Dendritic cell treated with granulocyte-macrophage colony-stimulating factor and Interleukin-4, amounts not matched to agents 40 ng/mL and 50 ng/mL, for 4 days (primary cell): ENCODE results near the gene AARS1.
"Not testable (repeated sequence)": the region's sequence is repeated elsewhere in the genome, so short reads cannot be mapped to it uniquely, and the experiment has no call there.

Source experiments
- H3K27ac Mint-ChIP-seq: one replicate; pipeline ENCODE4 v1.8.0; 2022; ENCODE audit warnings: mild to moderate bottlenecking, mixed read lengths
- H3K27me3 Mint-ChIP-seq: one replicate; pipeline ENCODE4 v1.8.0; 2022; ENCODE audit warnings: mild to moderate bottlenecking, mixed read lengths
- H3K36me3 Mint-ChIP-seq: one replicate; pipeline ENCODE4 v1.8.0; 2022; ENCODE audit warnings: low read depth, mixed read lengths
- H3K4me1 Mint-ChIP-seq: one replicate; pipeline ENCODE4 v1.8.0; 2022; ENCODE audit warnings: low read depth, mixed read lengths
- H3K4me3 Mint-ChIP-seq: one replicate; pipeline ENCODE4 v1.8.0; 2022; ENCODE audit warnings: mild to moderate bottlenecking, moderate library complexity, mixed read lengths
- H3K9me3 Mint-ChIP-seq: one replicate; pipeline ENCODE4 v1.8.0; 2022; ENCODE audit warnings: mixed read lengths
- intact Hi-C: fragments of 100-400 bp; cut with micrococcal nuclease; formaldehyde crosslinking; loops from one replicate; pipeline ENCODE4 v1.15.0; 2022

The AARS1 gene

GRCh38 chr16:70258946-70259345 is 30.4 kb downstream of the AARS1 start:
- H3K4me3 Mint-ChIP-seq, result no peak overlapping the region
- no peaks in the 10 kb centered on the region for H3K9me3 Mint-ChIP-seq
- intact Hi-C loops, result no loop called here
- H3K27me3 Mint-ChIP-seq, result no peaks in the 10 kb centered on the region
- H3K36me3 Mint-ChIP-seq, result peaks cover 100% of the 10 kb centered on the region
- no peak overlapping the region for H3K27ac Mint-ChIP-seq
- no peaks in the 10 kb centered on the region for H3K4me1 Mint-ChIP-seq

DNA sequence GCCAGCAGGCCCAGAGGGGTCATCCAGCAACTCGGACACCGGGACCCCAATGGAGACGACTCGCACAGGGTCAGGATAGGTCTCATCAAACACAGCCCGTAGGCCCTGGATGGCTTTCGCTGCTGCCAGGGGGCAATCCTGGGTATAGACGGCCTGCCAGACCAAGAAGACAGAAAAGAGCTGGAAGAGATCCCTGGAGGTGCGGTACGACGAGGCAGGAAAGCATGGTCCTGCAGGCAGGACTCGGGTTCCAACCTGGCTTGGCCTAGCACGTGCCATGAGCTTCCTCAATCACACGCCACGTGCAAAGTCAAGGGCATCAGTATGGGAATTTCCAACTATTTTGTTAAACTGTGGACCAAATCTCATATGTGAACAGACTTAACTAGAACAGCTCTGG is 31.2 kb downstream of the AARS1 start:
- H3K27me3 Mint-ChIP-seq, result no peaks in the 10 kb centered on the region
- H3K36me3 Mint-ChIP-seq, result peaks cover 100% of the 10 kb centered on the region
- intact Hi-C loops, result no loop called here
- no peak overlapping the region for H3K4me3 Mint-ChIP-seq
- no peak overlapping the region for H3K27ac Mint-ChIP-seq
- no peaks in the 10 kb centered on the region for H3K9me3 Mint-ChIP-seq
- H3K4me1 Mint-ChIP-seq, result no peaks in the 10 kb centered on the region

- intact Hi-C loops, result no loop called here
These were observed 31.9 kb downstream of the AARS1 start for GRCh38 chr16:70257391-70257790.

DNA sequence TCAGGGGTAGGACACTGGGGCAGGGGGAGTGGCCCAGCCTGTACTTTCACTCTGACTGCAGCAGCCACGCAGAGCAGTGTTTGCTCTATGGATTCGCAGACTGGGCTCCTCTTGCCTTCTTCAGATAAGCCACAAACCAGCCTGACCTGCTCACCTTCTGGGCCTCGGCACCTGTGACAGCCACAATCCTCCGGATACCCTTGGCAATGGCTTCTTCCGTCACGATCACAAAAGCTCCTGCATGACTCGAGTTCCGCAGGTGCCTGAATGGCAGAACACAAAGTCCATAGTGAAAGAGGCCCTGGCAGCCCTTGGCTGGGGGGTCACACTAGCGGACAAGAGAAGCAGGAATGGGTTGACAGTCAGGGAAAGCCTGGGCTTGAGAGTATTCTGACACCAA is 33.7 kb downstream of the AARS1 start:
- intact Hi-C loops, result no loop called here
- H3K36me3 Mint-ChIP-seq, result peaks cover 91% of the 10 kb centered on the region
- no peaks in the 10 kb centered on the region for H3K9me3 Mint-ChIP-seq
- H3K4me1 Mint-ChIP-seq, result no peaks in the 10 kb centered on the region
- H3K27me3 Mint-ChIP-seq, result no peaks in the 10 kb centered on the region
- H3K4me3 Mint-ChIP-seq, result no peak overlapping the region
- H3K27ac Mint-ChIP-seq, result no peak overlapping the region

More at GRCh38 chr16:70257391-70257790, 31.9 kb downstream of the AARS1 start:
- Mint-ChIP-seq H3K4me3 (no peak overlapping the region), H3K36me3 (peaks cover 100% of the 10 kb centered on the region), H3K27ac (no peak overlapping the region), H3K27me3 (no peaks in the 10 kb centered on the region), H3K4me1 (no peaks in the 10 kb centered on the region), H3K9me3 (no peaks in the 10 kb centered on the region)

GRCh38 chr16:70254965-70255286 is 34.4 kb downstream of the AARS1 start:
- H3K4me1 Mint-ChIP-seq, result no peaks in the 10 kb centered on the region
- H3K4me3 Mint-ChIP-seq, result no peak overlapping the region
- intact Hi-C loops, result no loop called here
- peaks cover 90% of the 10 kb centered on the region for H3K36me3 Mint-ChIP-seq
- H3K27me3 Mint-ChIP-seq, result no peaks in the 10 kb centered on the region
- no peaks in the 10 kb centered on the region for H3K9me3 Mint-ChIP-seq
- H3K27ac Mint-ChIP-seq, result no peak overlapping the region

GRCh38 chr16:70254180-70254964 is 34.9 kb downstream of the AARS1 start:
- Mint-ChIP-seq H3K36me3 (peaks cover 88% of the 10 kb centered on the region), H3K27ac (no peak overlapping the region), H3K27me3 (no peaks in the 10 kb centered on the region), H3K4me1 (peaks cover 4% of the 10 kb centered on the region), H3K9me3 (no peaks in the 10 kb centered on the region), H3K4me3 (no peak overlapping the region)
- intact Hi-C loops, result no loop called here

GRCh38 chr16:70253291-70254106 is 35.8 kb downstream of the AARS1 start:
- Mint-ChIP-seq H3K27ac (no peak overlapping the region), H3K27me3 (no peaks in the 10 kb centered on the region), H3K36me3 (peaks cover 84% of the 10 kb centered on the region), H3K4me1 (peaks cover 9% of the 10 kb centered on the region), H3K9me3 (no peaks in the 10 kb centered on the region), H3K4me3 (no peak overlapping the region)
- intact Hi-C loops, result no loop called here

DNA sequence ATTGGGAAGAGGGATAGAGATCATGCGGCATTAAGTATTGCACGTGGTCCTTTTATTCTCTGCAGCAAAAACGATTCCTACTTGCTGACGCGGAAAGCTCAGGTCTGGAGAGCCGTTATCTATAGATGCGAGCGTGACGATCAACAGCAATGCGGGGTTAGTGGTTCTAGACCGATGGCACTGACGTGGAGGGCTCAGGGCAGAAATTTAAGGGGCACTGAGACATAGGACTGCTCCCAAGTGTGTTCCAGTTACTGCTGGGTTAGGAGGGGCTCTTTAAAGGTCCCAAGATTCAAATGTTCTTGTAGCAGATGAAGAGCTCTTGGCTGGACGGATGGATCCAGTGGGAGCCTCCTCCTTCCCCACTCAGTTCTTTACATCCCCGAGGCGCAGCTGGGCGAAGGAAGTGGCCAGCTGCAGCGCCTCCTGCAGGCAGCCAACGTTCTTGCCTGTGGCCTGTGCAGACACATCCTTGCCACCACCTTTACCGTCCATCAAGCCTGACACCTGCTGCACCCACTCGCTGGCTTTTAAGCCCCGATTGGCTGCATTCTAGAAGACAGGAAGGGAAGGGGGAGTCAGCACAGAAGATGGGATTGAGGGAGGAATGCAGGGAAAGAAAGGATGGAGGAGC is 36.8 kb downstream of the AARS1 start:
- Mint-ChIP-seq H3K27me3 (no peaks in the 10 kb centered on the region), H3K9me3 (no peaks in the 10 kb centered on the region), H3K27ac (no peak overlapping the region), H3K4me1 (peaks cover 9% of the 10 kb centered on the region), H3K4me3 (no peak overlapping the region), H3K36me3 (peaks cover 74% of the 10 kb centered on the region)
- intact Hi-C loops, result no loop called here

DNA sequence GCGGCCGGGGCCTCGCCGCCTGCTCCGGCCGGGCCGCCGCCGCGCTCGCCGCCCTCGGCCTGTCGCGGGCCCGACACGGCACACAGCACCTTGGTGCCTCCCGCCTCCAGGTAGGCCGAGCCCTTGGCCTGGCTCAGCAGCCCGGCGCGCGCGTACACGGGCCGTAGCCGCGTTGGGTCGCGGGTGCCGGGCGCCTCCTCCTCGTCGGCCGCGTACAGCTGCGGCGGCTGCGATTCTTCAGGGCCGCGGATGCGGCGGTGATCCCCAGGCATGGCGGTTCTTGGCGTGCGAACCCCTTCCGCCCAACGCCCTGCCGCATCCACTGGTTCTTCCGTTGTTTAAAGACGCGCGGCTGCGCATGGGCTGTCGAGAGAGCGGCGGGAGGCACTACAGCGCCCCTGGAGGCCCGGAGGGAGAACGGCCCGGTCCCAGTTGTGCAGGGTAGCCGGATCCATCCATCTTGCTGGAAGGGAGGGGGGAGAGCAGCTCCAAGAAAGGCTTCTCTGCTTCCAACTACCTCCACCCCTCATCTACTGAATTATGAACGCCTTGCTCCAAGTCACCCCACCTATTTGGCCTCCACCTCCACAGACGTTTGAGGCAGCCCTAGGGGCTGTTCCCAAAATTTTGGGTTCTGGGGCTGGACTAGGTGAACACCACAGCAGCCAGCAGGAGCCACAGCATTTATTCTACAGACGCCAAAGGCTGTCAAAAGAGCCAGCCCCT is 37.5 kb downstream of the AARS1 start, which contains the start of gene EXOSC6:
EXOSC6 (minus strand) TSS at position 312 of the 726 bp plus-strand sequence; CDS start at position 272, 40 bp downstream.
- H3K4me1 Mint-ChIP-seq, result peaks cover 9% of the 10 kb centered on the region
- H3K4me3 Mint-ChIP-seq, result peak within 1 kb of the TSS; percentile 88
- H3K9me3 Mint-ChIP-seq, result no peaks in the 10 kb centered on the region
- intact Hi-C loops, result no loop called here
- peaks cover 67% of the 10 kb centered on the region for H3K36me3 Mint-ChIP-seq
- H3K27me3 Mint-ChIP-seq, result no peaks in the 10 kb centered on the region
- peak within 1 kb of the TSS; percentile 86 for H3K27ac Mint-ChIP-seq

- Mint-ChIP-seq H3K9me3 (no peaks in the 10 kb centered on the region), H3K4me1 (peaks cover 10% of the 10 kb centered on the region), H3K27ac (peak overlapping the region; percentile 86), H3K27me3 (no peaks in the 10 kb centered on the region), H3K36me3 (peaks cover 59% of the 10 kb centered on the region), H3K4me3 (peak overlapping the region; percentile 88)
- intact Hi-C loops, result no loop called here
These were observed 38.3 kb downstream of the AARS1 start for GRCh38 chr16:70250748-70251628.

GRCh38 chr16:70249697-70250096 is 39.6 kb downstream of the AARS1 start:
- H3K27ac Mint-ChIP-seq, result not testable (repeated sequence)

DNA sequence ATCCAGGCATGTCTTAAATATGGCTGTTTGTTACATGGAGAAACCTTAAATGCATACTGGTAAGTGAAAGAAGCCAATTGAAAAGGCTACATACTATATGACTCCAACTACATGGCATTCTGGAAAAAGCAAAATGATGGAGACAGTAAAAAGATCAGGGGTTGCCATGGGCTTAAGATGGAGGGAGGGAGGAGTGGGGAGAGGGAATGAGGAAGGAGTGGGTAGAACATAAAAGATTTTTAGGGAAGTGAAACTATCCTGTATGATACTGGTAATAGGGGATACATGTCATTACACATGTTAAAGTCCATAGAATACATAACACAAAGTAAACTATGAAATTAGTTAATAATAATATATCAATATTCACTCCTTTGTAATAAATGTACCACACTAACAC is 50.5 kb downstream of the AARS1 start:
- intact Hi-C loops, result not testable (repeated sequence)

More at GRCh38 chr16:70249697-70250096, 39.6 kb downstream of the AARS1 start:
- intact Hi-C loops, H3K9me3 Mint-ChIP-seq, H3K27me3 Mint-ChIP-seq, H3K4me3 Mint-ChIP-seq: not testable (repeated sequence)
- H3K36me3 Mint-ChIP-seq, result peaks cover 46% of the 10 kb centered on the region
- H3K4me1 Mint-ChIP-seq, result peaks cover 14% of the 10 kb centered on the region

DNA sequence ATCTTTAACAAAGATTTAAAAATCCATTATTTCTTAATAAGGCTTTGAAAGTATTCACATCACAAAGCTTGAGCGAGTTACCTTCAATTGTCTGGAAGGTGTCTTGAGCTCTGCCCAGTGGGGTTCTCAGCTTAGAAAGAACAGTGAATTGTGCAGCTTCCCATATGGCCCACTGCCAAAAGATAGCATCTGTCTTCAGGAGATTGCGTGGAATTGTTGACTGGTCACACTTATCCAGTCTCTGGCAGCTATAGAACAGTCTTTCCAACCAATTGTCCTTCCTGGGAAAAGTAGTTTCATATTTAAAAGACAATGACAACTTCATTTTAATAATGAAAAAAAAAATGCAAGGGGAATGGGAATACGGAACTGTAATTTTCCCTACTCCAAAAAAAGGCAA is 57.5 kb downstream of the AARS1 start:
- peaks cover 47% of the 10 kb centered on the region for H3K36me3 Mint-ChIP-seq
- H3K4me1 Mint-ChIP-seq, H3K27ac Mint-ChIP-seq, intact Hi-C loops, H3K4me3 Mint-ChIP-seq, H3K9me3 Mint-ChIP-seq, H3K27me3 Mint-ChIP-seq: not testable (repeated sequence)

More for the DNA sequence above, 50.5 kb downstream of the AARS1 start:
- H3K9me3 Mint-ChIP-seq, H3K27me3 Mint-ChIP-seq, H3K27ac Mint-ChIP-seq, H3K4me1 Mint-ChIP-seq, H3K4me3 Mint-ChIP-seq: not testable (repeated sequence)
- peaks cover 30% of the 10 kb centered on the region for H3K36me3 Mint-ChIP-seq
